ENCODE data around the gene FOXO1. TPM values are rescaled to one million over a fixed set of nuclear protein-coding genes. Genes with fewer than 3 reads are reported as not detected.
A peak's percentile ranks its signal among the peaks of the same experiment; 100 is the strongest.

The FOXO1 gene
- total and polyA plus RNA-seq, 7 donors, result 9.0 to 36.8 (median 30.9) TPM

- H3K36me3 ChIP-seq, result no peaks in the 10 kb centered on the region
- no peak overlapping the region for H3K4me3 ChIP-seq
- peaks cover 0 to 68% (median 51%) of the 10 kb centered on the region in 4 donors for H3K4me1 ChIP-seq
- 35 to 65% methylated on average over 10 of the region's 10 CpGs for WGBS, 2 donors
- no peaks in the 10 kb centered on the region for H3K27me3 ChIP-seq
- H3K27ac ChIP-seq, result peak overlapping the region in 3 of 4 donors; percentile 1 to 55 (median 52)
- intact Hi-C loops (cut with DNase I), result no loop called here
- DNase-seq, result no peak
- H3K9me3 ChIP-seq, result no peaks in the 10 kb centered on the region
- no peak for TF ChIP-seq CTCF (IDR thresholded peaks at IDR 0.05)
- TF ChIP-seq POLR2A (IDR thresholded peaks at IDR 0.05), result no peak
- TF ChIP-seq EP300 (IDR thresholded peaks at IDR 0.05), result no peak
- no peak for TF ChIP-seq POLR2AphosphoS5 (IDR thresholded peaks at IDR 0.05)
These were observed 98.0 kb downstream of the FOXO1 start for GRCh38 chr13:40568246-40569023.

GRCh38 chr13:40566811-40567210 is 99.6 kb downstream of the FOXO1 start:
- Histone ChIP-seq H3K36me3 (no peaks in the 10 kb centered on the region), H3K4me1 (peaks cover 0 to 84% (median 57%) of the 10 kb centered on the region in 4 donors), H3K4me3 (no peak overlapping the region), H3K9me3 (no peaks in the 10 kb centered on the region), H3K27me3 (no peaks in the 10 kb centered on the region), H3K27ac (no peak overlapping the region)
- WGBS, 2 donors, result 86 to 92% methylated on average over 2 of the region's 2 CpGs
- intact Hi-C loops (cut with DNase I), result no loop called here
- DNase-seq, result no peak
- no peak for TF ChIP-seq EP300 (IDR thresholded peaks at IDR 0.05)
- no peak for TF ChIP-seq CTCF (IDR thresholded peaks at IDR 0.05)
- no peak for TF ChIP-seq POLR2A (IDR thresholded peaks at IDR 0.05)

- Histone ChIP-seq H3K4me3 (no peak overlapping the region), H3K36me3 (peaks cover 0 to 1% (median 0%) of the 10 kb centered on the region in 4 donors), H3K9me3 (no peaks in the 10 kb centered on the region), H3K27me3 (no peaks in the 10 kb centered on the region), H3K27ac (no peak overlapping the region), H3K4me1 (peaks cover 0 to 73% (median 48%) of the 10 kb centered on the region in 4 donors)
- DNase-seq, result no peak
- intact Hi-C loops (cut with DNase I), result no loop called here
- WGBS, 2 donors, result 79 to 86% methylated on average over 5 of the region's 5 CpGs
- TF ChIP-seq CTCF (IDR thresholded peaks at IDR 0.05), result no peak
- no peak for TF ChIP-seq EP300 (IDR thresholded peaks at IDR 0.05)
- TF ChIP-seq POLR2AphosphoS5 (IDR thresholded peaks at IDR 0.05), result no peak
- TF ChIP-seq POLR2A (IDR thresholded peaks at IDR 0.05), result no peak
These were observed 100.9 kb downstream of the FOXO1 start for GRCh38 chr13:40565282-40566148.

GRCh38 chr13:40564342-40565001 is 102.0 kb downstream of the FOXO1 start:
- no peak for TF ChIP-seq POLR2AphosphoS5 (IDR thresholded peaks at IDR 0.05)
- TF ChIP-seq CTCF (IDR thresholded peaks at IDR 0.05), result peak in 1 of 4 experiments; percentile 14
- no peak for DNase-seq
- 59 to 79% methylated on average over 15 of the region's 15 CpGs for WGBS, 2 donors
- Histone ChIP-seq H3K27me3 (no peaks in the 10 kb centered on the region), H3K27ac (peak overlapping the region in 2 of 4 donors; percentile 27 to 37), H3K9me3 (no peaks in the 10 kb centered on the region), H3K36me3 (peaks cover 0 to 12% (median under 1%) of the 10 kb centered on the region in 4 donors), H3K4me3 (no peak overlapping the region), H3K4me1 (peaks cover 0 to 67% (median 43%) of the 10 kb centered on the region in 4 donors)
- intact Hi-C loops (cut with DNase I), result no loop called here

Data from sigmoid colon (tissue), 7 donors.